ENCODE results near the gene PDSS2.

PDSS2 gene

GRCh38 chr6:107259951-107260350 is 199.4 kb downstream of the PDSS2 start:
- H2AFZ ChIP-seq (ENCODE audit: low read length), result no peak overlapping the region
- DNase-seq (ENCODE audit: low spot score), result no peak
- H2BK120ac ChIP-seq (ENCODE audit: low read depth, low read length), result no peak overlapping the region
- no peak overlapping the region for H2AK5ac ChIP-seq (ENCODE audit: low read depth, low read length)
- H3K4me3 ChIP-seq (ENCODE audit: low read length in 2 of 2), result no peak overlapping the region
- no peak overlapping the region for H2BK5ac ChIP-seq (ENCODE audit: low read length)
- H3K23ac ChIP-seq (ENCODE audit: low read depth, low read length, poor library complexity), result no peak overlapping the region
- no peak overlapping the region for H3K14ac ChIP-seq (ENCODE audit: low read length)
- no peak overlapping the region for H3K18ac ChIP-seq (ENCODE audit: low read length)
- no peaks in the 10 kb centered on the region for H3K4me1 ChIP-seq (ENCODE audit: control insufficient read depth in 2 of 2, insufficient read depth in 1 of 2, low read depth in 1 of 2, low read length in 2 of 2)
- H2BK12ac ChIP-seq (ENCODE audit: low read length), result no peak overlapping the region
- H3K36me3 ChIP-seq (replicated peaks in 1 of 2; ENCODE audit: control insufficient read depth in 2 of 2, insufficient read depth in 2 of 2, low read length in 2 of 2), result no peaks in the 10 kb centered on the region
- no peak overlapping the region for H3K27ac ChIP-seq (replicated peaks; ENCODE audit: low read length)
- H3K27me3 ChIP-seq (ENCODE audit: control insufficient read depth in 3 of 3, insufficient read depth in 3 of 3, low read depth in 1 of 3, low read length in 3 of 3), result no peaks in the 10 kb centered on the region
- no peaks in the 10 kb centered on the region for H3K9me3 ChIP-seq (replicated peaks in 1 of 2; ENCODE audit: control insufficient read depth in 2 of 2, insufficient read depth in 1 of 2, low read depth in 1 of 2, low read length in 2 of 2)
- no peak overlapping the region for H3K9ac ChIP-seq (ENCODE audit: low read depth, low read length, poor library complexity)
- no peak overlapping the region for H3K4me2 ChIP-seq (ENCODE audit: insufficient read depth, low read length, poor library complexity, severe bottlenecking)
- H3K79me1 ChIP-seq (ENCODE audit: low read depth, low read length), result no peaks in the 10 kb centered on the region
- no peak overlapping the region for H2BK15ac ChIP-seq (ENCODE audit: low read length)
- no peak overlapping the region for H4K91ac ChIP-seq (ENCODE audit: low read depth, low read length, poor library complexity)
- H3K4ac ChIP-seq (ENCODE audit: low read length), result no peak overlapping the region
- H4K8ac ChIP-seq (ENCODE audit: low read depth, low read length), result no peak overlapping the region

- H2AFZ ChIP-seq (ENCODE audit: low read length), result no peak overlapping the region
- H2BK15ac ChIP-seq (ENCODE audit: low read length), result no peak overlapping the region
- H3K4ac ChIP-seq (ENCODE audit: low read length), result no peak overlapping the region
- no peaks in the 10 kb centered on the region for H3K79me1 ChIP-seq (ENCODE audit: low read depth, low read length)
- no peak for DNase-seq (ENCODE audit: low spot score)
- H3K27ac ChIP-seq (replicated peaks; ENCODE audit: low read length), result no peak overlapping the region
- H3K18ac ChIP-seq (ENCODE audit: low read length), result no peak overlapping the region
- no peak overlapping the region for H2AK5ac ChIP-seq (ENCODE audit: low read depth, low read length)
- H3K4me2 ChIP-seq (ENCODE audit: insufficient read depth, low read length, poor library complexity, severe bottlenecking), result no peak overlapping the region
- no peaks in the 10 kb centered on the region for H3K4me1 ChIP-seq (ENCODE audit: control insufficient read depth in 2 of 2, insufficient read depth in 1 of 2, low read depth in 1 of 2, low read length in 2 of 2)
- no peak overlapping the region for H3K14ac ChIP-seq (ENCODE audit: low read length)
- H3K36me3 ChIP-seq (replicated peaks in 1 of 2; ENCODE audit: control insufficient read depth in 2 of 2, insufficient read depth in 2 of 2, low read length in 2 of 2), result no peaks in the 10 kb centered on the region
- no peak overlapping the region for H3K4me3 ChIP-seq (ENCODE audit: low read length in 2 of 2)
- H4K91ac ChIP-seq (ENCODE audit: low read depth, low read length, poor library complexity), result no peak overlapping the region
- H2BK120ac ChIP-seq (ENCODE audit: low read depth, low read length), result no peak overlapping the region
- no peak overlapping the region for H2BK12ac ChIP-seq (ENCODE audit: low read length)
- H4K8ac ChIP-seq (ENCODE audit: low read depth, low read length), result no peak overlapping the region
- no peak overlapping the region for H2BK5ac ChIP-seq (ENCODE audit: low read length)
- H3K9me3 ChIP-seq (replicated peaks in 1 of 2; ENCODE audit: control insufficient read depth in 2 of 2, insufficient read depth in 1 of 2, low read depth in 1 of 2, low read length in 2 of 2), result no peaks in the 10 kb centered on the region
- H3K27me3 ChIP-seq (ENCODE audit: control insufficient read depth in 3 of 3, insufficient read depth in 3 of 3, low read depth in 1 of 3, low read length in 3 of 3), result no peaks in the 10 kb centered on the region
- no peak overlapping the region for H3K9ac ChIP-seq (ENCODE audit: low read depth, low read length, poor library complexity)
- H3K23ac ChIP-seq (ENCODE audit: low read depth, low read length, poor library complexity), result no peak overlapping the region
These were observed 211.2 kb downstream of the PDSS2 start for GRCh38 chr6:107248147-107248546.

GRCh38 chr6:107246972-107247615 is 212.3 kb downstream of the PDSS2 start:
- Histone ChIP-seq H3K27ac (replicated peaks; ENCODE audit: low read length) (no peak overlapping the region), H3K14ac (ENCODE audit: low read length) (no peak overlapping the region), H3K9ac (ENCODE audit: low read depth, low read length, poor library complexity) (no peak overlapping the region), H3K4me2 (ENCODE audit: insufficient read depth, low read length, poor library complexity, severe bottlenecking) (no peak overlapping the region), H3K4me3 (ENCODE audit: low read length in 2 of 2) (no peak overlapping the region), H4K8ac (ENCODE audit: low read depth, low read length) (no peak overlapping the region), H3K36me3 (replicated peaks in 1 of 2; ENCODE audit: control insufficient read depth in 2 of 2, insufficient read depth in 2 of 2, low read length in 2 of 2) (no peaks in the 10 kb centered on the region), H3K4me1 (ENCODE audit: control insufficient read depth in 2 of 2, insufficient read depth in 1 of 2, low read depth in 1 of 2, low read length in 2 of 2) (no peaks in the 10 kb centered on the region), H2AFZ (ENCODE audit: low read length) (no peak overlapping the region), H3K18ac (ENCODE audit: low read length) (no peak overlapping the region), H2BK5ac (ENCODE audit: low read length) (no peak overlapping the region), H4K91ac (ENCODE audit: low read depth, low read length, poor library complexity) (no peak overlapping the region), H2BK120ac (ENCODE audit: low read depth, low read length) (no peak overlapping the region), H3K23ac (ENCODE audit: low read depth, low read length, poor library complexity) (no peak overlapping the region), H3K79me1 (ENCODE audit: low read depth, low read length) (no peaks in the 10 kb centered on the region), H3K4ac (ENCODE audit: low read length) (no peak overlapping the region), H3K27me3 (ENCODE audit: control insufficient read depth in 3 of 3, insufficient read depth in 3 of 3, low read depth in 1 of 3, low read length in 3 of 3) (no peaks in the 10 kb centered on the region), H2AK5ac (ENCODE audit: low read depth, low read length) (no peak overlapping the region), H2BK12ac (ENCODE audit: low read length) (no peak overlapping the region), H3K9me3 (replicated peaks in 1 of 2; ENCODE audit: control insufficient read depth in 2 of 2, insufficient read depth in 1 of 2, low read depth in 1 of 2, low read length in 2 of 2) (no peaks in the 10 kb centered on the region), H2BK15ac (ENCODE audit: low read length) (no peak overlapping the region)
- no peak for DNase-seq (ENCODE audit: low spot score)
- no CpG with 5 or more reads among the region's 6 CpGs for WGBS, 2 donors (ENCODE audit: extremely low coverage in 2 of 2, insufficient read length in 2 of 2, insufficient replicate concordance in 1 of 2)

- H2BK15ac ChIP-seq (ENCODE audit: low read length), result no peak overlapping the region
- H3K4me1 ChIP-seq (ENCODE audit: control insufficient read depth in 2 of 2, insufficient read depth in 1 of 2, low read depth in 1 of 2, low read length in 2 of 2), result no peaks in the 10 kb centered on the region
- no peaks in the 10 kb centered on the region for H3K9me3 ChIP-seq (replicated peaks in 1 of 2; ENCODE audit: control insufficient read depth in 2 of 2, insufficient read depth in 1 of 2, low read depth in 1 of 2, low read length in 2 of 2)
- no peak overlapping the region for H2BK12ac ChIP-seq (ENCODE audit: low read length)
- no peak overlapping the region for H3K27ac ChIP-seq (replicated peaks; ENCODE audit: low read length)
- no peak overlapping the region for H4K91ac ChIP-seq (ENCODE audit: low read depth, low read length, poor library complexity)
- no peak overlapping the region for H2BK5ac ChIP-seq (ENCODE audit: low read length)
- no peak overlapping the region for H2AK5ac ChIP-seq (ENCODE audit: low read depth, low read length)
- WGBS, 2 donors (ENCODE audit: extremely low coverage in 2 of 2, insufficient read length in 2 of 2, insufficient replicate concordance in 1 of 2), result no CpG with 5 or more reads among the region's 3 CpGs
- H3K79me1 ChIP-seq (ENCODE audit: low read depth, low read length), result no peaks in the 10 kb centered on the region
- no peak overlapping the region for H2AFZ ChIP-seq (ENCODE audit: low read length)
- no peak overlapping the region for H3K4me2 ChIP-seq (ENCODE audit: insufficient read depth, low read length, poor library complexity, severe bottlenecking)
- no peak for DNase-seq (ENCODE audit: low spot score)
- no peak overlapping the region for H3K14ac ChIP-seq (ENCODE audit: low read length)
- no peak overlapping the region for H3K4me3 ChIP-seq (ENCODE audit: low read length in 2 of 2)
- no peaks in the 10 kb centered on the region for H3K36me3 ChIP-seq (replicated peaks in 1 of 2; ENCODE audit: control insufficient read depth in 2 of 2, insufficient read depth in 2 of 2, low read length in 2 of 2)
- H3K23ac ChIP-seq (ENCODE audit: low read depth, low read length, poor library complexity), result no peak overlapping the region
- no peak overlapping the region for H4K8ac ChIP-seq (ENCODE audit: low read depth, low read length)
- H2BK120ac ChIP-seq (ENCODE audit: low read depth, low read length), result no peak overlapping the region
- H3K9ac ChIP-seq (ENCODE audit: low read depth, low read length, poor library complexity), result no peak overlapping the region
- H3K18ac ChIP-seq (ENCODE audit: low read length), result no peak overlapping the region
- H3K27me3 ChIP-seq (ENCODE audit: control insufficient read depth in 3 of 3, insufficient read depth in 3 of 3, low read depth in 1 of 3, low read length in 3 of 3), result no peaks in the 10 kb centered on the region
- H3K4ac ChIP-seq (ENCODE audit: low read length), result no peak overlapping the region
These were observed 213.0 kb downstream of the PDSS2 start for GRCh38 chr6:107246249-107246971.

Measured in neuronal stem cell (in vitro differentiated cells).